H1 (cell line): ENCODE results near the gene TRABD2B. TPM values are rescaled to one million over a fixed set of nuclear protein-coding genes. Genes with fewer than 3 reads are reported as not detected.

Experiments used
- CTCF ChIA-PET: fragments of 300-600 bp; sonication (Branson Sonifier 250); formaldehyde crosslinking; loops from one replicate; lab custom pipeline; 2021; ENCODE audit not compliant: partially characterized antibody; lab: Charles Lee
- POLR2A ChIA-PET: fragments of 300-600 bp; sonication (Branson Sonifier 250); formaldehyde crosslinking; loops from one replicate; lab custom pipeline; 2021; ENCODE audit warnings: inconsistent platforms; ENCODE audit not compliant: partially characterized antibody; lab: Charles Lee
- DNase-seq, 2 experiments: peaks; one replicate each; pipeline versions ENCODE4 v3.0.0 to v3.0.0-alpha.2; 2010 to 2022; ENCODE audit warnings: low spot score in 2 of 2, low read depth in 1 of 2, mixed read lengths in 1 of 2
- FAIRE-seq: peaks from 2 replicates; lab custom pipeline; 2011; peaks lifted over from hg19 to GRCh38; lab: Jason Lieb, UNC
- H2AFZ ChIP-seq: 2 replicates; pipeline ENCODE4 v1.8.1; 2012; ENCODE audit warnings: low read length, inconsistent platforms
- H2AK5ac ChIP-seq: 2 replicates; pipeline ENCODE4 v1.6.1; 2013; ENCODE audit warnings: low read depth, low read length
- H2BK120ac ChIP-seq: replicated peaks from 2 replicates; pipeline ENCODE3; 2013; ENCODE audit warnings: low read depth, low read length, inconsistent platforms
- H2BK12ac ChIP-seq: 2 replicates; pipeline ENCODE4 v1.6.1; 2013; ENCODE audit warnings: low read depth, low read length
- H2BK15ac ChIP-seq: 2 replicates; pipeline ENCODE4 v1.6.1; 2013; ENCODE audit warnings: low read length
- H2BK20ac ChIP-seq: 2 replicates; pipeline ENCODE4 v1.6.1; 2013; ENCODE audit warnings: low read length
- H2BK5ac ChIP-seq: 2 replicates; pipeline ENCODE4 v1.6.1; 2013; ENCODE audit warnings: low read depth, low read length
- H3K14ac ChIP-seq: 2 replicates; pipeline ENCODE4 v1.6.1; 2013; ENCODE audit warnings: inconsistent platforms; ENCODE audit not compliant: insufficient read length
- H3K18ac ChIP-seq: 2 replicates; pipeline ENCODE4 v1.6.1; 2013; ENCODE audit warnings: low read length; ENCODE audit errors: extremely low read depth
- H3K23ac ChIP-seq: 2 replicates; pipeline ENCODE4 v1.6.1; 2013; ENCODE audit warnings: inconsistent platforms; ENCODE audit not compliant: insufficient read length
- H3K23me2 ChIP-seq: 2 replicates; pipeline ENCODE4 v1.6.1; 2013; ENCODE audit warnings: low read depth, low read length
- H3K27ac ChIP-seq: 2 replicates; pipeline ENCODE4 v1.6.1; 2011; ENCODE audit warnings: low read depth, low read length, inconsistent platforms
- H3K27me3 ChIP-seq, 4 experiments: replicated peaks in 1 of 4; 1 replicate in 1 of 4; 2 replicates in 3 of 4; pipeline versions ENCODE4 v1.6.1 to v1.8.1; 2011 to 2013; ENCODE audit warnings: low read length in 3 of 4, mild to moderate bottlenecking in 3 of 4, inconsistent platforms in 2 of 4, mixed read lengths in 2 of 4, moderate library complexity in 1 of 4; ENCODE audit not compliant: control insufficient read depth in 3 of 4, insufficient read depth in 3 of 4; ENCODE audit errors: extremely low read depth in 1 of 4
- H3K36me3 ChIP-seq, 4 experiments: 2 replicates each; pipeline versions ENCODE4 v1.6.1 to v1.8.1; 2011 to 2013; ENCODE audit warnings: mild to moderate bottlenecking in 4 of 4, low read length in 3 of 4, moderate library complexity in 2 of 4, control low read depth in 1 of 4, inconsistent platforms in 1 of 4; ENCODE audit not compliant: insufficient read depth in 4 of 4, control insufficient read depth in 2 of 4
- H3K4ac ChIP-seq: replicated peaks from 2 replicates; pipeline ENCODE3; 2013; ENCODE audit warnings: low read length, low read depth, mixed read lengths, inconsistent platforms; ENCODE audit not compliant: insufficient read length
- H3K4me1 ChIP-seq, 4 experiments: replicated peaks in 1 of 4; 1 replicate in 1 of 4; 2 replicates in 3 of 4; pipeline versions ENCODE4 v1.6.1 to v1.8.1; 2011 to 2013; ENCODE audit warnings: low read length in 3 of 4, inconsistent platforms in 2 of 4, mixed read lengths in 1 of 4; ENCODE audit not compliant: insufficient read depth in 4 of 4, control insufficient read depth in 3 of 4
- H3K4me2 ChIP-seq, 2 experiments: 2 replicates each; pipeline versions ENCODE4 v1.6.1 to v1.8.1; 2011 to 2013; ENCODE audit warnings: low read depth in 2 of 2, low read length in 2 of 2, control low read depth in 1 of 2, inconsistent platforms in 1 of 2, mild to moderate bottlenecking in 1 of 2; ENCODE audit not compliant: insufficient read depth in 1 of 2
- H3K4me3 ChIP-seq, 4 experiments: fragments of 200-600, 300-600 bp in 1 of 4; sonication (generic), shearing (Covaris generic), sonication (Bioruptor Twin) in 1 of 4; 2 replicates each; pipeline versions ENCODE4 v1.5.1 to v1.8.1; 2011 to 2016; ENCODE audit warnings: low read length in 4 of 4, low read depth in 3 of 4, control low read depth in 2 of 4, inconsistent platforms in 2 of 4, mild to moderate bottlenecking in 2 of 4, mixed read lengths in 1 of 4, moderate library complexity in 1 of 4; ENCODE audit not compliant: insufficient read depth in 2 of 4; ENCODE audit errors: extremely low read depth in 1 of 4
- H3K56ac ChIP-seq: replicated peaks from 2 replicates; pipeline ENCODE3; 2013; ENCODE audit warnings: low read depth, mild to moderate bottlenecking, mixed read lengths, low read length, inconsistent platforms; ENCODE audit not compliant: insufficient read length
- H3K79me1 ChIP-seq: 2 replicates; pipeline ENCODE4 v1.6.1; 2013; ENCODE audit warnings: low read depth, low read length, control low read depth
- H3K79me2 ChIP-seq, 2 experiments: 2 replicates each; pipeline versions ENCODE4 v1.6.1 to v1.8.1; 2012 to 2013; ENCODE audit warnings: low read length in 2 of 2, mild to moderate bottlenecking in 2 of 2, inconsistent platforms in 1 of 2; ENCODE audit not compliant: insufficient read depth in 2 of 2, control insufficient read depth in 1 of 2
- H3K9ac ChIP-seq, 4 experiments: replicated peaks in 1 of 4; 1 replicate in 1 of 4; 2 replicates in 3 of 4; pipeline versions ENCODE4 v1.6.1 to v1.8.1; 2011 to 2013; ENCODE audit warnings: low read depth in 3 of 4, low read length in 3 of 4, control low read depth in 2 of 4, mild to moderate bottlenecking in 2 of 4, moderate library complexity in 2 of 4, inconsistent platforms in 1 of 4; ENCODE audit errors: extremely low read depth in 1 of 4
- H3K9me3 ChIP-seq, 2 experiments: 2 replicates each; pipeline versions ENCODE4 v1.6.1 to v1.8.1; 2012 to 2013; ENCODE audit warnings: mild to moderate bottlenecking in 2 of 2, moderate library complexity in 2 of 2, control low read depth in 1 of 2, inconsistent platforms in 1 of 2, low read depth in 1 of 2, low read length in 1 of 2, mixed read lengths in 1 of 2; ENCODE audit not compliant: insufficient read depth in 2 of 2
- H4K20me1 ChIP-seq, 2 experiments: replicated peaks in 1 of 2; 2 replicates each; pipeline versions ENCODE3 to v1.8.1; 2011 to 2013; ENCODE audit warnings: inconsistent platforms in 2 of 2, low read length in 2 of 2, mild to moderate bottlenecking in 1 of 2; ENCODE audit not compliant: insufficient read depth in 2 of 2, control insufficient read depth in 1 of 2
- H4K5ac ChIP-seq: 2 replicates; pipeline ENCODE4 v1.6.1; 2013; ENCODE audit warnings: low read length, low read depth, mixed read lengths, inconsistent platforms; ENCODE audit not compliant: insufficient read length
- H4K8ac ChIP-seq: 2 replicates; pipeline ENCODE4 v1.8.0; 2013; ENCODE audit warnings: mild to moderate bottlenecking, moderate library complexity, low read length, inconsistent platforms; ENCODE audit not compliant: insufficient read depth; ENCODE audit errors: extremely low read depth
- H4K91ac ChIP-seq: replicated peaks from 2 replicates; pipeline ENCODE3; 2013; ENCODE audit warnings: low read length, mixed read lengths, inconsistent platforms; ENCODE audit not compliant: insufficient read length
- WGBS, 2 experiments: shearing (Covaris generic) in 1 of 2; methylation state at CpG; one replicate each; pipeline versions ENCODE4 v1.1.6 to v1.1.7; 2013 to 2015; ENCODE audit warnings: low lambda C conversion rate in 2 of 2, mixed read lengths in 2 of 2, inconsistent platforms in 1 of 2, low coverage in 1 of 2, missing lambda C conversion rate in 1 of 2; ENCODE audit not compliant: insufficient replicate concordance in 2 of 2, insufficient coverage in 1 of 2, insufficient read length in 1 of 2; ENCODE audit errors: extremely low coverage in 1 of 2, missing lambda C conversion rate in 1 of 2; 5-methylcytosine and 5-hydroxymethylcytosine counted together
- polyA plus RNA-seq, 7 experiments: library from polyadenylated mRNA; depleted of rRNA in 3 of 7; stranded (reverse) in 5 of 7; unstranded in 2 of 7; fragments of >200 nt in 5 of 7; fragments of 200-250 nt in 2 of 7; gene quantifications; 1 replicate in 5 of 7; 2 replicates in 1 of 7; 4 replicates in 1 of 7; pipeline versions ENCODE4 v1.2.1 to v1.2.3, GENCODE V29; 2011 to 2013; ENCODE audit warnings: missing spikeins in 2 of 7, mixed read lengths in 2 of 7
- total RNA-seq: library from RNA; stranded (reverse); fragmentation: NEBNext Ultra II Directional; extraction: Animal tissue kit (Norgen Biotek cat#: 25700); gene quantifications from 2 replicates; pipeline ENCODE4 v1.2.1, GENCODE V29; 2021

TRABD2B gene
- total and polyA plus RNA-seq, 2 of the 8 experiments (the other 6 are each of a cell fraction or from before 2014, with no cell fraction given) = 0.95 to 3.4 TPM

DNA sequence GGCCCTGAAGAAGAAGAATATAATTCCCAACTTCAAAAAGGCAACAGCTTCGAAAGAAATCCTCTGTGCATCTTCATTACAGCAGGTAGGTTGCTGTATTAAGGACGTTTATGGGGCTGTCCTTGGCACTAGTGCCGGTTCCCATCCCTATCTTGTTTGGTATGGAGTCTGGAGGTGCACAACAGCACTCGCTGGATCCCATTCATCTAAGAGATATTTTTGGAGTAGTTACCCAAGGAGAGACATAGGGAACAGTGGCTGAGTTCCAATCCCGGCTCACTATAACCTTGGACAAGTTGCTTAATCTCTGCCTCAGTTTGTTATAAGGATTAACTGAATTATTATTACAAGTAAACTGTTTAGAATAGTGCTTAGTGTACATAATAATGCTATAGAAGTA, 106.4 kb downstream of the TRABD2B start:
- no peak for FAIRE-seq
- no peak overlapping the region for H2BK15ac ChIP-seq

More for the DNA sequence above, 106.4 kb downstream of the TRABD2B start:
- Histone ChIP-seq H3K56ac (no peak overlapping the region), H2AK5ac (no peak overlapping the region), H4K20me1 (peaks cover 0 to 2% of the 10 kb centered on the region in 2 experiments), H3K18ac (no peak overlapping the region), H3K27ac (no peak overlapping the region), H3K36me3 (no peaks in the 10 kb centered on the region), H2BK12ac (no peak overlapping the region), H3K4ac (no peak overlapping the region), H4K91ac (no peak overlapping the region), H2BK120ac (no peak overlapping the region), H3K4me1 (peaks cover 13 to 17% (median 14%) of the 10 kb centered on the region in 4 experiments), H3K9me3 (no peaks in the 10 kb centered on the region), H3K14ac (no peak overlapping the region), H3K79me2 (no peaks in the 10 kb centered on the region), H4K5ac (no peak overlapping the region), H3K9ac (no peak overlapping the region), H2BK5ac (no peak overlapping the region), H2AFZ (no peak overlapping the region), H3K23ac (no peak overlapping the region), H3K4me3 (no peak overlapping the region), H2BK20ac (no peak overlapping the region), H3K27me3 (no peaks in the 10 kb centered on the region), H3K23me2 (no peaks in the 10 kb centered on the region; the same call in 1 of the 2 replicates), H3K4me2 (no peak overlapping the region), H3K79me1 (no peaks in the 10 kb centered on the region), H4K8ac (no peak overlapping the region)
- POLR2A ChIA-PET = no interaction called here
- 93% methylated on average over 5 of the region's 5 CpGs; no CpG with 5 or more reads in 1 of the 2 experiments for WGBS, 2 experiments
- no peak for DNase-seq
- CTCF ChIA-PET = no interaction called here
